ENCODE results near the gene ZNF100.
"Not testable (repeated sequence)": the region's sequence is repeated elsewhere in the genome, so short reads cannot be mapped to it uniquely, and the experiment has no call there.

The ZNF100 gene

DNA sequence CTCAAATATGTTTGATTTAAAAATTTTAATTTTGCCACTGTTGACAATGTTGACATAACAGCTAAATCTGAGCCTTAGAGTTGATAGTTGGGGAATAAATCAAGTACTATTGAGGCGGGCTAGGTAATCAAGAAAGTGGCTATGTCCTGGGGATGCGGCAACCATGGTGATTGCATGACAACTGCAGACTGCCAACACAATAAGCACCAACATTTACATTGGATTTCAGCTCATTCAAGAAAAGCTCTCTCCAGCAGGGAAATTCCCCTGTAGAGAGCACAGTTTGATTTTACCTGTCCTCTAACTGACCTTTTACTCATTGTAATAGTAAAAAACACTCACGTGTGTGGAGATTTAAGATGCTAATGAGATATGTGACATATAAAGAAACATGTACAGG, 63.1 kb downstream of the ZNF100 start:
- DNase-seq (ENCODE audit: low read depth, low spot score): no peak

DNA sequence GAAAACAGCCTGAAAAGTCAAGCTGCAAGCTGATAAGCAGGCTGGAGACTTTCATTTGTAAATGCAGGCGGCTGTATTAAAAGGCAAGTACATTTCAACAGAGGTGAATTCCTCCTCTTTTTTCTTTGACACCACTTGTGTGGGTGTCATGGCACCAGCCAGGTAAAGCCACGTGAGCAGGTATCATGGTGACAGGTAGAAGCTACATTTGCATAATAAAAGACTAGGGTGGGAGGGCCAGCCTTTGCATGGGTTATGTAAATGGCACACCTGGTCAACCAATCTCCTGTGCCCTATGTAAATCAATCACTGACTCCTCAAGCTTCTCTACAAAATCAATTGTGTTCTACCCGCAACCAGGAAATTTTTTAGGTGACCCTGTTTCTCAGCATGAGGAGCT, 68.2 kb downstream of the ZNF100 start:
- no peak for DNase-seq (ENCODE audit: low read depth, low spot score)

DNA sequence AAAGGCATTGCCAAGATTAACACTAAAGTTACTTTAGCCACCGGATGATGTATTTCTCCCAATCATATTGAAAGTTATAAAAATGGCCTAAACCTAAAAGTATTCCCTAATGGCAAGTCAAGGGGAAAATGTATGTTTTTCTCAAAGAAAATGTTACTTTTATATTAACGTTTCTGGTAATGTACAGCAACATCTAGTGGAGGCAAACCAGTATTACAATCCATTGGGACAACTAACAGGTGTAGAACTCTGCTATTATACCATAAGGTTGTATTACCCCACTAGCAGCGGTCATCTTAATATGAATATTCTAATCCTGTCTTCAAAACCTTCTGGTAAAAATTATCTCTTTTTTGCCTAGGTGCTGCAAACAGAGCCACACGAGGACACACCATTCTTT, 69.2 kb downstream of the ZNF100 start:
- DNase-seq (ENCODE audit: low read depth, low spot score): no peak

DNA sequence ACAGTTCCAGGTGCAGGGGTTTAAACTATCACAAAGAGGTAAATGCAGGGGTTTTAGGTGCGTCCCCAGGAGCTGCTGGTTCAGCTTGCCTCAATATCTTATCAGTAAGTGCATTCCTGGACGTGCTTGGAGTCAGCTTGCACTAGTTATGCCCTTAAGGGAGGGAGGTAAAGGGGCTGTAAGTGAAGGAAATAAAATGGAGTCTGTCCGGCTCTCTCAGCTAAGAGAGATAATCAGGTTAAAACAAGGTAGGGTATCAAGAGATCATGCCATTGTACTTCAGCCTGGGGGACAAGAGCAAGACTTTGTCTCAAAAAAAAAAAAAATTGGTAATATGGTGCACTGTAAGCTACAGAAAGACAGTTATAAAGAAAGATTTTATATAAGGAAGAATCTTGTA, 69.7 kb downstream of the ZNF100 start:
- DNase-seq (ENCODE audit: low read depth, low spot score): no peak

DNA sequence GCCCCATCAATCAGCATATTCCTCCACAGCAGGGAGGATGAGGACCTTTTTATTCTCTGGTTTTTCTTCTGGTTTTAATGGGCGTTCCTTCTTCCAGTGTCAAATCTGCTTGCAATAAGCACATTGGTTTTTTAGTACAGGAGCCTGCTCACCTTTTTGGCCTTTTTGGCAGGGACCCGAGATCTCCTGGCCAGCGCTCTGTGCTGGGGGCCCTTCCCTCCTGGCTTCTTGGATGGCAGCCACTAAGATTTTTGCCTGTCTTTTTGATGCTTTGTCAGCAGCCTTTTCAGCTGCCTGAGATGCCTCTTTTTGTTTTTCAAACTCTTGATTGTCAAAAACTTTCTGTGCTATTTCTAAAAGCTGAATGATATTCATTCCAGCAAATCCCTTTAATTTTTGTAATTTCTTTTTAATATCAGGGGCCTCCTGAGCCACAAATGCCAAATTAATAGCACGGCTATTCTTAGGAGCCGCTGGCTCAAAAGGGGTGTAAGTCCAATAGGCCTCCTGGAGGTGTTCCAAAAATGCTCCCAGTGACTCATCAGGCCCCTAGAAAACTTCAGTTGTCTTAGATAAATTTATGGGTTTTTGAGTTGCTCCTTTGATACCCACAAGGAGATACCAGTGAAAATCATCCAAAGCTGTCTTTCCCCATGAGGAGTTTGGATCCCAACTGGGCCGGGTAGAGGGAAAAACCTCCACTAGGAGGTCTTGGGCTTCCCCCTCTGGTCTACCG, 73.0 kb downstream of the ZNF100 start:
- no peak for DNase-seq (ENCODE audit: low read depth, low spot score)

DNA sequence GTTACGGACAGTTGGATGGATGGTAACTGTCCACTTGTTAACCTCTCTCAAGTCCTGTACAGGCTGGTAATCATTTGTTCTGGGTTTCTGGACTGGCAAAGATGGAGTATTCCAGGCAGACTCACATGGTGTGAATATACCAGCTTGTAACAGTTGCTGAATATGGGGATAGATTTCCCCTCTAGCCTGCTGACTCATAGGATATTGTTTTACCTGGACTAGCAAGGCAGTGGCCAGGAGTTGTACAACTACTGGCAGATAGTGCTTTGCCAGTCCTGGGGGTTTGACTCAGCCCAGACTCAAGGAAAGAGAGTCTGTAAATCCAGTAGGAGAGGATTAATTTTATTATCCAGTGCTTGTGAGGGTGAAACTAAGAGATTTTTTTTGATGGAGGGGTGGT, 74.0 kb downstream of the ZNF100 start:
- DNase-seq (ENCODE audit: low read depth, low spot score): no peak

DNA sequence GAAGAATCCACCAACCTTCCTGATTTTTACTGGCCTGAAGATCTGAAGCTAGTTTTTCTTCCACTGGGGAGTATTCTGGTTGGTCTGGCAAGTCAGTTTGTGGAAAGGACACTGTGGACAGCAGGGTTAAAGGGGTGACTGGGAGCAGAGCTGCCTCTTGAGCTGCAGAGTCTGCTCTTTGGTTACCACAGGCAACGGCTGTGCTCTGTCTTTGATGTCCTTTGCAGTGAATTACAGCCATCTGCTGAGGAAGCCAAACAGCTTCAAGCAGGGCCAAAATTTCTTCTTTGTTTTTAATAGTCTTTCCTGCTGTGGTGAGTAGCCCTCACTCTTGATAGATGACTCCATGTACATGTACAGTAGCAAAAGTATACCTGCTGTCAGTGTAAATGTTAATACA, 75.7 kb downstream of the ZNF100 start:
- DNase-seq (ENCODE audit: low read depth, low spot score): no peak

DNA sequence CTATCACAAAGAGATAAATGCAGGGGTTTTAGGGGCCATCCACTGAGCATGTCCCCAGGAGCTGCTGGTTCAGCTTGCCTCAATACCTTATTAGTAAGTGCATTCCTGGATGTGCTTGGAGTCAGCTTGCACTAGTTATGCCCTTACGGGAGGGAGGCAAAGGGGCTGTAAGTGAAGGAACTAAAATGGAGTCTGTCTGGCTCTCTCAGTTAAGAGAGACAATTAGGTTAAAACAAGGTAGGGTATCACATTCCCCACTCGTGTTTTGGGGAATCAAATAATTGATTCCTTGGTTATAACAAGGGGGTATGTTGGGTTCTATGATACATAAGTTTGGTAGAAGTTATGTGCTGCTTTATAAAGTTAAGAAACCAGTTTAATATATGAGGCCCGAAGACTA, 78.9 kb downstream of the ZNF100 start:
- DNase-seq (ENCODE audit: low read depth, low spot score): no peak

DNA sequence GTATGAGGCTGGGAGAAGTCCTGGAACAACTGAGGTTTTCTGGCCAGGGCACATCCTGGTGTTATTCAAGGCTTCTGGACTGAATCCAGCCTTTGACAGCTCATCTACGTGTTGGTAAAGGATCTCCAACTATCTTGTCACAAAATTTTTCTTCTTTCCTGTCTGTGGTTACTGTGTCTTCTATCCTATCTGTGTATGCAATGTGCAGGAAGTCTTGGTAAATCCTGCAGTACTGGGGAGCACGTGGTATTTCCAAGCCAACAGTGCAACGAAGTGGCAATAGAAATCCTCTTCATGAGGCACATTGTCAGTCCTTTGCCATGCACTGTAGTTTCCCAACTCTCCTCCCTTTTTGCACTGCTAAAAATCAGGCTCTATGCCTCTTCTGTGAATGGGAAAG, 86.7 kb downstream of the ZNF100 start:
- DNase-seq (ENCODE audit: low read depth, low spot score): no peak

DNA sequence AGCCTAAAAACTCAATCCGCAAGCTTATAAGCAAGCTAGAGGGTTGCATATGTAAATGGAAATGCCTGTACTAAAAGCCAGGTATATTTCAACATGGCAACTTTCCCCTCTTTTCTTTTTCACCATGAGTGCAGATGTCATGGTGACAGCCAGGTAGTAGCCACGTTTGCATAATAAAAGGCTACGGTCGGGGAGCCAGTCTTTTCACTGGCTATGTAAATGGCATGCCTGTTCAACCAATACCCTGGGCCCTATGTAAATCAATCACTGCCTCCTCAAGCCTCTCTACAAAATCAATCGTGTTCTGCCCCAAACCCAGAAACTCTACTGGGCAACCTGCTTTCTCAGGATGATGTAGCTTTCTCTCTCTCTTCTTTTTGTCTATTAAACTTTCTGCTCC, 87.4 kb downstream of the ZNF100 start:
- DNase-seq (ENCODE audit: low read depth, low spot score): no peak

DNA sequence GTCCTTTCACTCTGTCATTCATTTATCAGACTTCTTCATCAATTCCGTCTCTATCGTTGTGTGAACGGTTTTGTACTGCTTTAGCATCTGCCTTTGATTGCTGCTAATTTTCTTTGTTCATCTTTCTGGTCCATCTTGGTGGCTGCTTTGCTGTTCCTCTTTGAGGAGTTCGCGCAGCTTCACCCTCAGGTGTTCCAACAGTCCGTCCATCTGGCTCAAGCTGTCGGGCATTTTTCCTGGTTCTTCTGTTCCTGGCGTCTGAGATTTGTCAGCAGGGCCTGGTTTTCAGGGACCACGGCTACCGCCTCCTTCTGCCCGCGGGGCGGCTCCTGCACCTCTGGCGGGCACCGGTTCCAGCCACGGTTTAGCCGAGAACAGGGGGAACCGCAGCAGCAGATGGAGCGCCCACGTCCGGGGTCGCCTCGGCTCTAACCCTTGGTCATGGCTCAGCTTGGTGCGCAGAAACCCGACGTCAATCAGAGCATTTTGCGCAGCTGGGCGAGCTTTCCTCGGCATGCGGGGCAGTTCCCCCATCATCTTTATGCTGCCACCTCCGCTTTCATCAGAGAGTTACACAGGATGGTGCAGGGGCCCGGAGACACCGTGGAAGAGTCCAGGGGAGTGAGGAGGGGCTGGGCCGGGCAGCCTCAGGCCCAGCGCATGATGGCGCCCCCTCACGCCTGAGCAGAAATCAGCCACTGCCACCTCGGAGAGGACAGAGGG, 89.5 kb downstream of the ZNF100 start:
- no peak for DNase-seq (ENCODE audit: low read depth, low spot score)

DNA sequence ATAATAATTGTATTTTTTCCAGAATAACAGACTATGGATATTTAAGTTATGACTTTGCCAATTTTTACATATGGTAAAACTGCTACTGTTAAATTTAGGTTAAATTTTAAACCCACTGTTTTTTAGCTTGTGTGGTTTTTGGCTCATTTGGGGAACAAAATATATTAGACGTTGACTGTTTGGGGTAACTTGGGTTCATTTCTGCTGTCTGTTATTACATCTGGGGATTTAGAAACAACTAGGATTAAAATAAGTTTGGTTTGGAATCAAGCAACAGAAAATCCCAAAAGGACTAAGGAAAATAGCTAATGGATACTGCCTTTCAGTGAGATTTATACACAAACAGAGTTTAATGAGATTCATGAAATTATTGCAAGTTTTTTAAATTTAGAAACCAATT, 92.9 kb downstream of the ZNF100 start:
- no peak for DNase-seq (ENCODE audit: low read depth, low spot score)

DNA sequence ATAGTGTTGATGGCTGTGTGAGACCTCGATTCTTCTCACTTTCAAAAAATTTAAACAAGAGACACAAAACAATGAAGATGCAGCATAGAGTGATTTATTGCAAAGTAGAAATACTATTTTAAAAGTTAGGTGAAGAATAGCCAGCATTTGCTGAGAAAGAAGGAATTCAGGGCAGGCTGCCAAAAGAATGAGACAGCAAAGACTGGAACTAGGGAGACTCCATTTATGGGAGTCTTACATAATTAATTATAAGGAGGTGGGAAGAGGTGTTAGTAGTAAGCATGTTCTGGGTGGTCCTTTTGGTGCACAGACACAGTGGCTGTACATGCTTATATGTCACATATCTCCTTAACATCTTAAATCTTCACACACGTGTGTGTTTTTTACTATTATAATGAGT, 93.9 kb downstream of the ZNF100 start:
- DNase-seq (ENCODE audit: low read depth, low spot score): not testable (repeated sequence)

All from brain pericyte (primary cell).